Activated naive CD8-positive, alpha-beta T cell treated with anti-CD3 and anti-CD28 coated beads, Interleukin-2, amount 10 ng/mL, durations not matched to agents 7 days and 5 days (primary cell): ENCODE data around the gene IL1RAPL2. TPM values are rescaled to one million over a fixed set of nuclear protein-coding genes. Genes with fewer than 3 reads are reported as not detected.

Source experiments
- ATAC-seq: fragments of 150-1000 bp; cut with Tn5 transposase; one replicate; pipeline ENCODE4 v1.10.0; 2021; ENCODE audit warnings: low read depth, moderate library complexity
- POLR2A ChIA-PET: fragments of 350-600 bp; sonication (Branson Sonifier 250); formaldehyde crosslinking; loops from one replicate; lab custom pipeline; 2021; ENCODE audit warnings: antibody characterized with exemption; lab: Charles Lee
- DNase-seq: peaks from one replicate; pipeline ENCODE4 v3.0.0; 2021
- H3K27ac Mint-ChIP-seq: one replicate; pipeline ENCODE4 v1.8.0; 2022; ENCODE audit warnings: mild to moderate bottlenecking, mixed read lengths
- H3K27me3 Mint-ChIP-seq: one replicate; pipeline ENCODE4 v1.8.0; 2022; ENCODE audit warnings: mild to moderate bottlenecking, moderate library complexity, mixed read lengths
- H3K36me3 Mint-ChIP-seq: one replicate; pipeline ENCODE4 v1.8.0; 2021; ENCODE audit warnings: mild to moderate bottlenecking, mixed read lengths
- H3K4me1 Mint-ChIP-seq: one replicate; pipeline ENCODE4 v1.8.0; 2021; ENCODE audit warnings: mixed read lengths
- H3K4me3 Mint-ChIP-seq: one replicate; pipeline ENCODE4 v1.8.0; 2022; ENCODE audit warnings: mild to moderate bottlenecking, moderate library complexity, mixed read lengths
- H3K9me3 Mint-ChIP-seq: one replicate; pipeline ENCODE4 v1.8.0; 2021; ENCODE audit warnings: mixed read lengths
- total RNA-seq, 2 experiments: library from RNA; stranded (reverse); gene quantifications; one replicate each; pipeline ENCODE4 v1.2.3, GENCODE V29; 2021

The IL1RAPL2 gene
- total RNA-seq, 2 experiments from 2014 or later, result not detected

DNA sequence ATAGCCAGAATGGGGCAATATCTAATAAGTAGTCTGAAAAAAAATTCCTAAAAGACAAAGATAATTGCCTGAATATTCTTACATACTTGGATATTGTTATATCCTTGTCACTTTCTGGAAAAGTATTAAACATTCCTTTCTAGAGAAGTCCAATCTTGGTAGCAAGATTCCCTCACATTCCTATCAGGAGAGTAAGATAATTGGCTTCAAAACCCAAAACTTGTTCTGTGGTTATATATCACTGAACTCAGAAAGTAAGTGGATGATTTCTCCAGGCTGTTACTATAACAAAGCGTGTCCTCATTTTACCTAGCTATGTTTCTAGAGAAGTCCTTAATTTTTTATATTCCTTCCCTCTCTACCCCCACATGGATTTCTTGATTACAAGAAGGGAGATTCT lies 700.5 kb downstream of the IL1RAPL2 start:
- H3K4me3 Mint-ChIP-seq, result no peak overlapping the region
- DNase-seq (no peak), ATAC-seq (no peak)
- no peaks in the 10 kb centered on the region for H3K36me3 Mint-ChIP-seq
- H3K27ac Mint-ChIP-seq, result no peak overlapping the region
- no peaks in the 10 kb centered on the region for H3K4me1 Mint-ChIP-seq
- H3K9me3 Mint-ChIP-seq, result no peaks in the 10 kb centered on the region
- POLR2A ChIA-PET, result no interaction called here
- H3K27me3 Mint-ChIP-seq, result no peaks in the 10 kb centered on the region

DNA sequence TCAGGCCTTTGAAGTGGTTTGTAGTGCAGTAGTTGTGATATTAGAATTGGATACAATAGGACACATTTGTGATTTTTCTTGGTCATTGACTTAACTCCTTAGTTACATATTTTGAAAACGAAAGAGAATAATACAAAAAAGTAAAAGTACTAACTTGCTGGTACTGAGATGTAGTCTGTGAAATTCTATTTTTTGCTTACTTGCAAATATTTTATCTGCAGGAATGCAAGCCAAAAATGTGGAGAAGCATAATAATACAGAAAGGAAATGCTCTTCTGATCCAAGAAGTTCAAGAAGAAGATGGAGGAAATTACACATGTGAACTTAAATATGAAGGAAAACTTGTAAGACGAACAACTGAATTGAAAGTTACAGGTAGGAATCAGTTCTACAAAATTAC lies 701.2 kb downstream of the IL1RAPL2 start:
- no peak overlapping the region for H3K27ac Mint-ChIP-seq
- no peaks in the 10 kb centered on the region for H3K4me1 Mint-ChIP-seq
- no peaks in the 10 kb centered on the region for H3K9me3 Mint-ChIP-seq
- no peaks in the 10 kb centered on the region for H3K36me3 Mint-ChIP-seq
- no peak overlapping the region for H3K4me3 Mint-ChIP-seq
- ATAC-seq (no peak), DNase-seq (no peak)
- no peaks in the 10 kb centered on the region for H3K27me3 Mint-ChIP-seq
- POLR2A ChIA-PET, result no interaction called here

DNA sequence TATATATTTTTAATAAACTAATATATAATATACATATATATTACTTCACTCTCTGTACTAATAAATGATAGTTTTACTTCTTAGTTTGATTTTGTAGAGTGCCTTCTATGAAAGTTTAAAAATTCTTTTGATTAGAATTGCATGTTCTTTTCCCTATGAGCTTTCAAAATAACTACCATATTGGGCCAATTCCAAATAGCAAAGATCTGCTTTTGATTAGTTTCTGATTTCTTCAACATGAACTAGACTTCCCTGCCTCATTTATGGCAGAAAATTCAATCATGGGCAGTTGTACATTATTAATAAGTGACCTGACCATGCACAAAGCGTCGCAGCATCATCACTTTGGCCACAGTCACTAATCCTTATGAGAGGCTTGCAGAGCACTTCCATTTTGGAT lies 703.4 kb downstream of the IL1RAPL2 start:
- no peak overlapping the region for H3K4me3 Mint-ChIP-seq
- H3K27me3 Mint-ChIP-seq, result no peaks in the 10 kb centered on the region
- DNase-seq, result no peak
- ATAC-seq, result no peak
- no peak overlapping the region for H3K27ac Mint-ChIP-seq
- no peaks in the 10 kb centered on the region for H3K36me3 Mint-ChIP-seq
- POLR2A ChIA-PET, result no interaction called here
- H3K4me1 Mint-ChIP-seq, result no peaks in the 10 kb centered on the region
- no peaks in the 10 kb centered on the region for H3K9me3 Mint-ChIP-seq

DNA sequence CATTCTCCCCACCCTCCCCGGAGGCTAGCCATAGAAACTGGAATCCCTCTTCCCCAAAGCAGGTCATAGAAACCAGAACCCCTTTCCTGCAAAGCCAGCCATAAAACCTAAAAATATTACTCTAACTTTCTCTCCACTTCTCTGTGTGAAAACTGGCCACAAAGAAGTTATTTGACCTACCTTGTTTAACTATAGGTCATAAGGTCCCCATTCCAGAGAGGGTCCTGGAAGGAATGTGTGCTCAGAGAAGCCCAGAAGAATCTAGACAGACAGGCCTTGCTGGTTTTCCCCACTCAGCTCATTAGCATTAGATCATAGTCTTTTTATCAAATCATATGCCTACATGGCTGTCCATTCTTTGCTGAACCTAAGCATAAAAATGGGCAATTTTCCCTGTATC lies 707.3 kb downstream of the IL1RAPL2 start:
- Mint-ChIP-seq H3K27me3 (no peaks in the 10 kb centered on the region), H3K27ac (no peak overlapping the region), H3K9me3 (no peaks in the 10 kb centered on the region), H3K4me3 (no peak overlapping the region), H3K4me1 (no peaks in the 10 kb centered on the region), H3K36me3 (no peaks in the 10 kb centered on the region)
- no peak for ATAC-seq
- POLR2A ChIA-PET, result no interaction called here
- no peak for DNase-seq

DNA sequence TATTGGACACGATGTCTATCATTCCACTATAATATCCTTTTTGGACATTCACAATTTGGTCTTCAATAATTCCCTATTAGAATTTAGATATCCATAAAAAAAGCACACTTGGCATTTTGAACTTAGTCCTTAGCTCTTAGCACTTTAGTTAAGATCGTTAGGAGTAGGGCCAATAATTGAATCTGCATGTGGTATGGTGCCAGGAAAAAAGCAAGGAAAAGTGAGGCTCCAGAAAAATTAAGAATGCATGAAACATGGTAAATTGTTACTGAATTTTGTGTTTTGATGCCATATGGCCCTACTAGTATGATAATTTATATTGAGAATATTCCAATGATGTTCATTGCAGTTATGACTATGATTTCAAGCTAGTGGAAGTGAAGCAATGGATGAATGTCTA lies 708.1 kb downstream of the IL1RAPL2 start:
- no peak overlapping the region for H3K4me3 Mint-ChIP-seq
- no peaks in the 10 kb centered on the region for H3K27me3 Mint-ChIP-seq
- peaks cover 1% of the 10 kb centered on the region for H3K9me3 Mint-ChIP-seq
- no peaks in the 10 kb centered on the region for H3K36me3 Mint-ChIP-seq
- ATAC-seq (no peak), DNase-seq (no peak)
- POLR2A ChIA-PET, result no interaction called here
- H3K4me1 Mint-ChIP-seq, result no peaks in the 10 kb centered on the region
- H3K27ac Mint-ChIP-seq, result no peak overlapping the region

DNA sequence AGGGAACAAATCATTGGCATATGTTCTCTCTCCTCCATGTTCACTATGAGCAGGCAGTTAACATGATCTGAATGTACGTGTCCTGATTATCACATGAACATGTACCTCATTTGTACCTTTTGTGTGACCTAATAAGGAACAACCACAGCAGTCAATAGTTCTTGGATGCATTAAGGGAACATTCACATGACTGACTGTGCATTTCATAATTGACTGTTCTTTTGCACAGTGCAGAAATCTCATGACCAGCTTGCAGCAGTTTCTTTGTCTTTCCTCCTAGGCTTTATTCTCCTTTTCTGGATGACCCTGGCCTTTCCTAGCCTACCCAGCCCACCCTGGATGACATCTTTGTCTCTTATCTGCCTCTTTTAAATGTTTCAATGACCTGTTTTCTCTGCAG lies 711.1 kb downstream of the IL1RAPL2 start:
- POLR2A ChIA-PET, result no interaction called here
- ATAC-seq (no peak), DNase-seq (no peak)
- H3K36me3 Mint-ChIP-seq, result no peaks in the 10 kb centered on the region
- no peak overlapping the region for H3K27ac Mint-ChIP-seq
- H3K4me1 Mint-ChIP-seq, result no peaks in the 10 kb centered on the region
- H3K4me3 Mint-ChIP-seq, result no peak overlapping the region
- H3K9me3 Mint-ChIP-seq, result peaks cover 1% of the 10 kb centered on the region
- no peaks in the 10 kb centered on the region for H3K27me3 Mint-ChIP-seq

DNA sequence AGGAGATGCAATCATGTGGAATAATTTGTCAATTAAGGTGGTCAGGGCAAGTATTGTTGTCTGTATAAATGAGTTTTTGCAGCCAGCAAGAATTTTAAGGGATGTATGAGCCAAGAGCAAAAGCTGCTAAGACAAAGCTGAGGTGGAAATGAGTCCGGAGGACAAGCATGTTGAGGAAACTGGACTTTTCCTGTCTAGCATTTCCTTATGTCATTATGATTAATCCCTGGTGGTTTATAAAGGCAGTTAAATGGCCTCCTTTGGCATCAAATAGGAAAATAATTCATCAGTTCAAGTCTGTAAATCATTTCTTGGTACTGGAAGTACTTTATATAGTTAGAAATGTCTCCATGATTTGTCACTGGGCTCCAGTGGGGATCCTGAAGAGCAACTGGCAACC lies 716.1 kb downstream of the IL1RAPL2 start:
- DNase-seq (no peak), ATAC-seq (no peak)
- H3K4me1 Mint-ChIP-seq, result no peaks in the 10 kb centered on the region
- no peaks in the 10 kb centered on the region for H3K27me3 Mint-ChIP-seq
- H3K4me3 Mint-ChIP-seq, result no peak overlapping the region
- H3K9me3 Mint-ChIP-seq, result peaks cover 1% of the 10 kb centered on the region
- POLR2A ChIA-PET, result no interaction called here
- H3K36me3 Mint-ChIP-seq, result no peaks in the 10 kb centered on the region
- H3K27ac Mint-ChIP-seq, result no peak overlapping the region

DNA sequence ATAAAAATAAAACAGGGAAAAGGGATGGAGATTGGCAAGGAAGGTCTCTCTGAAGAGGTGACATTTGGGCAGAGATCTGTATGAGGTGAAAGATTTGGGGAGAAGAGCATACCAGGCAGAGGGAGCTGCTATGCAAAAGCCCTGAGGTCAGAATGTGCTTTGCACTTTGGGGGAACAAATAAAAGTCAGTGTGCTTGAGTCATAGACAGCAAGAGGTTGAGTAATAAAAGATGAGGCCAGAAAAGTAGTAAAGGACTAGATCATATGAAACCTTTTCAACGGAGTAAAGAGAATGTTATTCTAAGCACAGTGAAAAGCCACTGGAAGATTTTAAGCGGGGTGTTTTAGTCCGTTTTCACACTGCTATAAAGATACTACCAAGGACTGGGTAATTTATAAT lies 731.0 kb downstream of the IL1RAPL2 start:
- no peaks in the 10 kb centered on the region for H3K27me3 Mint-ChIP-seq
- H3K9me3 Mint-ChIP-seq, result no peaks in the 10 kb centered on the region
- DNase-seq (no peak), ATAC-seq (no peak)
- H3K4me3 Mint-ChIP-seq, result no peak overlapping the region
- POLR2A ChIA-PET, result no interaction called here
- H3K36me3 Mint-ChIP-seq, result no peaks in the 10 kb centered on the region
- H3K27ac Mint-ChIP-seq, result no peak overlapping the region
- no peaks in the 10 kb centered on the region for H3K4me1 Mint-ChIP-seq

DNA sequence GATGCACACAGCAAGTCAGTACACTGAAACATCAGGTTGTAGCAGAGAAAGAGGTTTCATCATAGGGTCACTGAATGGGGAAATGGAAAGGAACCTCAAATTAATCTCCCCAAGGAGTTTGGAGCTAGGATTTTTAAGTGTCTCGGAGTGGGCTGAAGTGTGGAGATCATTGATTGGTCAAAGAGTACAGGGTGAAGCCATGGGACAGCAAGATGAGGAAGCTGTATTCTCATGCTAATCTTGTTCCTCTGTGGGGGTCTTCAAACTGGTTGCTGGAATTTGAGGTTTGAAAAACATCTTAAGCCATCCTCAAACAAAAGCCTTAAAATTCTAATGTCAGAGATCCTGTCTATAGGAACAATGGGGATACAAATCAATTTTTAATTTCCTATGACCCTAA lies 733.3 kb downstream of the IL1RAPL2 start:
- ATAC-seq (no peak), DNase-seq (no peak)
- Mint-ChIP-seq H3K4me3 (no peak overlapping the region), H3K9me3 (no peaks in the 10 kb centered on the region), H3K27ac (no peak overlapping the region), H3K36me3 (no peaks in the 10 kb centered on the region), H3K27me3 (no peaks in the 10 kb centered on the region), H3K4me1 (no peaks in the 10 kb centered on the region)
- POLR2A ChIA-PET, result no interaction called here

DNA sequence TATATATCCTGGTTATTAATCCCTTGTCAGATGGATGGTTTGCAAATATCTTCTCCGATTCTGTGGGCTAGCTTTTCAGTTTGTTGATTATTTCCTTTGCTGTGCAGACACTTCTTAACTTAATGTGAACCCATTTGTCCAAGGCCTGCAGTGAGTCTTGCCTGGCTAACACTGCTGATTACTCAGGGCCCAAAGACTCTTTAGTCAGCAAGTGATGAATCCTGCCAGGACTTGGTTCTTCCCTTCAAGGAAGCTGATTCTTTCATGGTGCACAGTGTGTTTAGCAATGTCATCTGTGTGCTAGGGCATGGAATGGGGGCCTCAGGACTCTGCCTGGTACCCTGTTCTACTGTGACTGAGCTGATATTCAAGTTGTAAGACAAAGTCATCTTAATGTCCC lies 736.2 kb downstream of the IL1RAPL2 start:
- H3K4me1 Mint-ChIP-seq, result no peaks in the 10 kb centered on the region
- POLR2A ChIA-PET, result no interaction called here
- no peak overlapping the region for H3K27ac Mint-ChIP-seq

DNA sequence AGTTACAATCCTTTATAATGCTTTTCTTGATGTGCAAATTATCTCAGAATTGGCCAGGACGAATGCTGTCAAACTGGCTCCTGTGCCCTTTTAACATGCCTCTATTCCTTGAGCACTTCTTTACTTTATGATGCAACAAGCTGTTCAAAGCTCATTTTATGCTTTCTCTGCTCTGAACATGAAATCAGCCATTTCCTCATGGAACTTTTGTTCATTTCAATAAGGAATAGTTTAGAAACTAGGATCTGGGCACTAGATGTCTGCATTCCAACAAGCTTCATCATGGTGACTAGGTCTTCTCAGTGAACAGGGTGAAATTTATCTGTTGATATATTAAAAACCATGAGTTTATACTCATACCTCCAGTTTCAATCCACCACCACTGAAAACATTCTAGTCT lies 741.8 kb downstream of the IL1RAPL2 start:
- DNase-seq (no peak), ATAC-seq (no peak)
- H3K9me3 Mint-ChIP-seq, result no peaks in the 10 kb centered on the region
- POLR2A ChIA-PET, result no interaction called here
- H3K4me1 Mint-ChIP-seq, result no peaks in the 10 kb centered on the region
- no peak overlapping the region for H3K27ac Mint-ChIP-seq
- H3K27me3 Mint-ChIP-seq, result no peaks in the 10 kb centered on the region
- H3K36me3 Mint-ChIP-seq, result no peaks in the 10 kb centered on the region
- no peak overlapping the region for H3K4me3 Mint-ChIP-seq

More for the DNA sequence above, 736.2 kb downstream of the IL1RAPL2 start:
- no peaks in the 10 kb centered on the region for H3K9me3 Mint-ChIP-seq
- no peak for DNase-seq
- no peaks in the 10 kb centered on the region for H3K36me3 Mint-ChIP-seq
- H3K4me3 Mint-ChIP-seq, result no peak overlapping the region
- no peak for ATAC-seq
- no peaks in the 10 kb centered on the region for H3K27me3 Mint-ChIP-seq

DNA sequence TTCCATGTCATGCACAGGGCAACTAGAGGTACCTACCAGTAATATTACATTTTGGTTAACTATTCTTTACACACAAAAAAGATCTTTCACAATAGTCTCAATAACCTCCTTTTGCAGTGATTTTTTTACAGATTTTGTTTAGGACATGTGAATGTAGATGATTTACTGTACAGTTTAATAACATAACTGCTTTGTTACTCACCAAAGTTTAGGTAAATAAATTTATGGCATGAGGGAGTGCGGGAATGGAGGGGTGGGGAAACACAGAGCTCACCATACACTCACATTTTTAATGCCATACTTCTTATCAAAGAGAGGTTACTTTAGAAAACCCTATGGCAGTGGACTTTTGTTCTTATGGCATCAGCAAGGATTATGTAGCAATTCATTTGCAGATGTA lies 747.6 kb downstream of the IL1RAPL2 start:
- no peaks in the 10 kb centered on the region for H3K9me3 Mint-ChIP-seq
- no peak overlapping the region for H3K4me3 Mint-ChIP-seq
- H3K27ac Mint-ChIP-seq, result no peak overlapping the region
- POLR2A ChIA-PET, result no interaction called here
- ATAC-seq, result no peak
- H3K27me3 Mint-ChIP-seq, result no peaks in the 10 kb centered on the region
- H3K36me3 Mint-ChIP-seq, result no peaks in the 10 kb centered on the region
- no peaks in the 10 kb centered on the region for H3K4me1 Mint-ChIP-seq
- no peak for DNase-seq

DNA sequence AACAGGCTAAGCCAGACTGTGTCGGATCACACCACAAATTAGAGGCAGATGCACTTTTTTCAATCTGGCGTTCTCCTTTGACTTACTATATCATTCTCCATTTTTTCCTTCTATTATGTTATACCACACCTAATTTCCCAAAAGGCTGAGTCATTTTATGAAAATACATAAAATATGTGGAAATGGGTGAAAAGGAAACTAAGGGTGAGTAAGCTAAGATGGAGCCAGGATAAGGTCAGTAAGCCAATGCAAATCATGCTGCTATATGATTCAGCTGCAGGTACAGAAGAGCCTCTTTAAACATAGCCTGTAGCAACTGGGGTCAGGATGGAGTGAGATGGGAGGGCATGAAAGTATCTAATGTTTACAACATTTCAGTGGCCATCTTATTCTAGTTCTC lies 748.5 kb downstream of the IL1RAPL2 start:
- Mint-ChIP-seq H3K27me3 (no peaks in the 10 kb centered on the region), H3K4me1 (no peaks in the 10 kb centered on the region), H3K36me3 (no peaks in the 10 kb centered on the region), H3K9me3 (no peaks in the 10 kb centered on the region), H3K27ac (no peak overlapping the region), H3K4me3 (no peak overlapping the region)
- no peak for ATAC-seq
- POLR2A ChIA-PET, result no interaction called here
- DNase-seq, result no peak

DNA sequence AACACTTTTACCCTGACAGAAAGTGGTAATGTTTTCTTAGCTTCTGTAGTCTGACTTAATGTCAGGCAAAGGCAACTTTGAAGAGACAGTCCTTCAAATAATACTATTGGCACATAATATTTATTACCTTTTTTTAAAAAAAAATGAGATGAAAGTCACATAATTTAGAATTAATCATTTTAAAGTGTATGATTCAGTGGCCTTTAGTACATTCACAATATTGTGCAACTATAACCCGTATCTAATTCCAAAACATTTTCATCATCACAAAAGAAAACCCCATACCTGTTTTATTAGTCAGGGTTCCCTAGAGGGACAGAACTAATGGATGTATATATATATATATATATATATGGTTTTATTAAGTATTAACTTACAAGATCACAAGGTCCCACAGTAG lies 749.2 kb downstream of the IL1RAPL2 start:
- POLR2A ChIA-PET, result no interaction called here
- no peak for DNase-seq
- H3K4me1 Mint-ChIP-seq, result no peaks in the 10 kb centered on the region
- no peaks in the 10 kb centered on the region for H3K9me3 Mint-ChIP-seq
- H3K27me3 Mint-ChIP-seq, result no peaks in the 10 kb centered on the region
- H3K4me3 Mint-ChIP-seq, result no peak overlapping the region
- ATAC-seq, result no peak
- no peaks in the 10 kb centered on the region for H3K36me3 Mint-ChIP-seq
- no peak overlapping the region for H3K27ac Mint-ChIP-seq

DNA sequence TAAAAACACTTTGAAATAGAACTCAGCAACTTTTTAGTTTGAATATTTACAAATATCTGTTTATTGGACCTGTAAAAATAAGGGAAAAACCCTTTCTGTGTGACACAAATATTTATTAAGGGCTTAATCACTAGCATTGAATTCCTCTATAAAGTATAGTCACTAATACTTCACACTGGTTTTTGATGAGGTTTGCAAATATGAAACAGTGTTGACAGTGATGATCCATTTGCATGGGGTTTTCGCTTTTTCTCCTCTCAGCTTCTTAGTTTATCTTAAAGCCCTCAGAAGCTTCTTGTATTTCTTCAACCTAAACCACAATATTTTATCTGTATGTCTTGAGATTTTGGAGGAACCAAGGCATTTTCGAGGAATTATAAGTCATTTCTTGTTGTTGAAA lies 751.1 kb downstream of the IL1RAPL2 start:
- H3K4me3 Mint-ChIP-seq, result no peak overlapping the region
- no peaks in the 10 kb centered on the region for H3K27me3 Mint-ChIP-seq
- H3K4me1 Mint-ChIP-seq, result no peaks in the 10 kb centered on the region
- no peaks in the 10 kb centered on the region for H3K36me3 Mint-ChIP-seq
- DNase-seq, result no peak
- no peak for ATAC-seq
- no peak overlapping the region for H3K27ac Mint-ChIP-seq
- H3K9me3 Mint-ChIP-seq, result no peaks in the 10 kb centered on the region
- POLR2A ChIA-PET, result no interaction called here
